Neural cell (in vitro differentiated cells): ENCODE measurements around the gene NDOR1. TPM values are rescaled to one million over a fixed set of nuclear protein-coding genes. Genes with fewer than 3 reads are reported as not detected.
"Not testable (repeated sequence)": the region's sequence is repeated elsewhere in the genome, so short reads cannot be mapped to it uniquely, and the experiment has no call there.

ENCODE experiments used
- H2AFZ ChIP-seq: fragments of 200-600, 300-800 bp; sonication (generic), shearing (Covaris generic); 2 replicates; pipeline ENCODE4 v1.6.0; 2014; ENCODE audit warnings: low read depth, mild to moderate bottlenecking, antibody characterized with exemption, low read length, moderate library complexity
- H3F3A ChIP-seq: fragments of 200-600 bp; shearing (Covaris generic); 2 replicates; pipeline ENCODE4 v1.6.1; 2016; ENCODE audit warnings: mild to moderate bottlenecking, moderate library complexity, mixed read lengths, antibody characterized with exemption, low read length; ENCODE audit not compliant: insufficient read depth, poor library complexity, severe bottlenecking
- H3K27ac ChIP-seq: fragments of 200-600, 300-800 bp; sonication (generic), shearing (Covaris generic); 2 replicates; pipeline ENCODE4 v1.5.1; 2014; ENCODE audit warnings: mild to moderate bottlenecking, low read length, moderate library complexity
- H3K27me3 ChIP-seq: fragments of 300-800, 200-600 bp; sonication (generic), shearing (Covaris generic); 2 replicates; pipeline ENCODE4 v1.6.0; 2014; ENCODE audit warnings: mild to moderate bottlenecking, low read depth, low read length, moderate library complexity; ENCODE audit not compliant: insufficient read depth
- H3K36me3 ChIP-seq: fragments of 300-800, 200-600 bp; sonication (generic), shearing (Covaris generic); 2 replicates; pipeline ENCODE4 v1.5.1; 2014; ENCODE audit warnings: mild to moderate bottlenecking, antibody characterized with exemption, low read length, moderate library complexity; ENCODE audit not compliant: insufficient read depth
- H3K4me2 ChIP-seq: fragments of 300-800, 200-600 bp; sonication (generic), shearing (Covaris generic); 2 replicates; pipeline ENCODE4 v1.6.0; 2014; ENCODE audit warnings: mild to moderate bottlenecking, low read length
- H3K4me3 ChIP-seq: fragments of 300-800, 200-600 bp; sonication (generic), shearing (Covaris generic); 2 replicates; pipeline ENCODE4 v1.5.1; 2014; ENCODE audit warnings: mild to moderate bottlenecking, low read length, moderate library complexity
- H3K79me2 ChIP-seq: fragments of 200-600 bp; shearing (Covaris generic); replicated peaks from 2 replicates; pipeline ENCODE4 v1.6.0; 2014; ENCODE audit warnings: mild to moderate bottlenecking, low read length, moderate library complexity; ENCODE audit not compliant: insufficient read depth
- H3K9ac ChIP-seq: fragments of 300-800, 200-600 bp; sonication (generic), shearing (Covaris generic); 2 replicates; pipeline ENCODE4 v1.6.1; 2016; ENCODE audit warnings: mild to moderate bottlenecking, low read length, mixed read lengths
- H3K9me2 ChIP-seq: fragments of 200-600 bp; shearing (Covaris generic); 2 replicates; pipeline ENCODE4 v1.6.1; 2016; ENCODE audit warnings: mild to moderate bottlenecking, low read length, mixed read lengths; ENCODE audit not compliant: insufficient read depth
- H3K9me3 ChIP-seq: fragments of 200-600, 300-800 bp; sonication (generic), shearing (Covaris generic); 2 replicates; pipeline ENCODE4 v1.6.1; 2016; ENCODE audit warnings: mild to moderate bottlenecking, mixed run types, low read length, moderate library complexity, mixed read lengths
- H4K20me1 ChIP-seq: fragments of 200-600 bp; shearing (Covaris generic); 2 replicates; pipeline ENCODE4 v1.6.1; 2016; ENCODE audit warnings: mild to moderate bottlenecking, mixed run types; ENCODE audit not compliant: insufficient read depth
- EP300 ChIP-seq: fragments of 450-650 bp; conservative IDR thresholded peaks from 2 replicates; pipeline ENCODE4 v1.6.1; 2014; ENCODE audit warnings: antibody characterized with exemption, mild to moderate bottlenecking, moderate library complexity; ENCODE audit not compliant: poor library complexity, severe bottlenecking
- EZH2 ChIP-seq: fragments of 200-600, 300-800 bp; shearing (Covaris generic), sonication (generic); IDR thresholded peaks from 2 replicates; pipeline ENCODE4 v1.6.1; 2014; ENCODE audit warnings: antibody characterized with exemption, low read length, borderline replicate concordance, mild to moderate bottlenecking; ENCODE audit not compliant: insufficient read depth, poor library complexity, severe bottlenecking
- MXI1 ChIP-seq: fragments of 450-650 bp; conservative IDR thresholded peaks from 2 replicates; pipeline ENCODE4 v1.6.1; 2014; ENCODE audit warnings: antibody characterized with exemption, mild to moderate bottlenecking; ENCODE audit not compliant: poor library complexity, severe bottlenecking
- POLR2AphosphoS5 ChIP-seq: IDR thresholded peaks from 2 replicates; pipeline ENCODE4 v1.6.1; 2012
- RAD21 ChIP-seq: fragments of 450-650 bp; conservative IDR thresholded peaks from 2 replicates; pipeline ENCODE4 v1.6.1; 2014; ENCODE audit warnings: antibody characterized with exemption, mild to moderate bottlenecking, moderate library complexity
- REST ChIP-seq: IDR thresholded peaks from 2 replicates; pipeline ENCODE4 v1.6.1; 2012; ENCODE audit warnings: borderline replicate concordance
- SMC3 ChIP-seq: fragments of 450-650 bp; conservative IDR thresholded peaks from 2 replicates; pipeline ENCODE4 v1.6.1; 2014; ENCODE audit warnings: antibody characterized with exemption, mild to moderate bottlenecking, moderate library complexity; ENCODE audit not compliant: poor library complexity
- TAF1 ChIP-seq: IDR thresholded peaks from 2 replicates; pipeline ENCODE4 v1.6.1; 2012; ENCODE audit warnings: low read depth
- polyA plus RNA-seq: library from polyadenylated mRNA; depleted of rRNA; stranded (reverse); fragments of >200 nt; gene quantifications from 2 replicates; pipeline ENCODE4 v1.2.3, GENCODE V29; 2014
- TF ChIP-seq, protein P1 (sequence below): fragments of 450-650 bp; IDR thresholded peaks from 2 replicates; pipeline ENCODE4 v1.5.1; 2014; ENCODE audit warnings: antibody characterized with exemption, mild to moderate bottlenecking, moderate library complexity; ENCODE audit not compliant: poor library complexity, severe bottlenecking

Gene NDOR1
- polyA plus RNA-seq, 1 donor from 2014 or later = 18.2 TPM

- Histone ChIP-seq H3K79me2 (peaks cover 14% of the 10 kb centered on the region), H3K27me3 (no peaks in the 10 kb centered on the region), H3K9me2 (no peaks in the 10 kb centered on the region), H3K4me2 (no peak overlapping the region), H3K36me3 (no peaks in the 10 kb centered on the region), H3K4me3 (no peak overlapping the region), H3F3A (no peaks in the 10 kb centered on the region), H3K9ac (no peak overlapping the region), H3K27ac (no peak overlapping the region), H4K20me1 (no peaks in the 10 kb centered on the region), H3K9me3 (no peaks in the 10 kb centered on the region), H2AFZ (no peak overlapping the region)
- TF ChIP-seq EP300 (no peak), RAD21 (no peak), EZH2 (no peak), TAF1 (no peak), SMC3 (no peak), MXI1 (no peak), POLR2AphosphoS5 (no peak)
- TF ChIP-seq, protein P1, sequence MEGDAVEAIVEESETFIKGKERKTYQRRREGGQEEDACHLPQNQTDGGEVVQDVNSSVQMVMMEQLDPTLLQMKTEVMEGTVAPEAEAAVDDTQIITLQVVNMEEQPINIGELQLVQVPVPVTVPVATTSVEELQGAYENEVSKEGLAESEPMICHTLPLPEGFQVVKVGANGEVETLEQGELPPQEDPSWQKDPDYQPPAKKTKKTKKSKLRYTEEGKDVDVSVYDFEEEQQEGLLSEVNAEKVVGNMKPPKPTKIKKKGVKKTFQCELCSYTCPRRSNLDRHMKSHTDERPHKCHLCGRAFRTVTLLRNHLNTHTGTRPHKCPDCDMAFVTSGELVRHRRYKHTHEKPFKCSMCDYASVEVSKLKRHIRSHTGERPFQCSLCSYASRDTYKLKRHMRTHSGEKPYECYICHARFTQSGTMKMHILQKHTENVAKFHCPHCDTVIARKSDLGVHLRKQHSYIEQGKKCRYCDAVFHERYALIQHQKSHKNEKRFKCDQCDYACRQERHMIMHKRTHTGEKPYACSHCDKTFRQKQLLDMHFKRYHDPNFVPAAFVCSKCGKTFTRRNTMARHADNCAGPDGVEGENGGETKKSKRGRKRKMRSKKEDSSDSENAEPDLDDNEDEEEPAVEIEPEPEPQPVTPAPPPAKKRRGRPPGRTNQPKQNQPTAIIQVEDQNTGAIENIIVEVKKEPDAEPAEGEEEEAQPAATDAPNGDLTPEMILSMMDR = no peak
Observed at GRCh38 chr9:137237759-137238726, 32.5 kb downstream of the NDOR1 start.

DNA sequence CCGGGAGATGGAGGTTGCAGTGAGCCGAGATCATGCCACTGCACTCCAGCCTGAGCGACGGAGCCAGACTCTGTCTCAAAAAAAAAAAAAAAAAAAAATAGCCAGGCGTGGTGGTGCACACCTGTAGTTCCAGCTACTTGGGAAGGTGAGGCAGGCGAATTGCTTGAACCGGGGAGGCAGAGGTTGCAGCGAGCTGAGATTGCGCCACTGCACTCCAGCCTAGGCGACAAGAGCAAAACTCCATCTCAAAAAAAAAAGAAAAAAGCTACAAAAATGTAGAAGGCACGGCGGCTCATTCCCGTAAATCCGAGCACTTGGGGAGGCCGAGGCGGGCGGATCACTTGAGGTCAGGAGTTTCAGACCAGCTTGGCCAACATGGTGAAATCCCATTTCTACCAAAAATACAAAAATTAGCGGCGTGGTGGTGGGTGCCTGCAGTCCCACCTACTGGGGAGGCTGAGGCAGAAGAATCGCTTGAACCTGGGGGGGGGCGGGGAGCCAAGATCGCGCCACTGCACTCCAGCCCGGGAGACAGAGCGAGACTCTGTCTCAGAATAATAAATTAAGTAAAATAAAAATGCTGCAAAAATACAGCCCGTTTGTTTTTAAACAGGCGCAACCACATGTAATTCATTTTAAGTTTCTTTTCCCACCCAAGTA lies 34.2 kb downstream of the NDOR1 start:
- H3K9me2 ChIP-seq, H3K27me3 ChIP-seq, H3F3A ChIP-seq, H2AFZ ChIP-seq, H3K36me3 ChIP-seq, H4K20me1 ChIP-seq, H3K9me3 ChIP-seq: not testable (repeated sequence)
- Histone ChIP-seq H3K79me2 (peaks cover 14% of the 10 kb centered on the region), H3K4me2 (peak overlapping the region; percentile 62), H3K27ac (peak overlapping the region; percentile 89), H3K9ac (peak overlapping the region; percentile 90), H3K4me3 (peak overlapping the region; percentile 96)

DNA sequence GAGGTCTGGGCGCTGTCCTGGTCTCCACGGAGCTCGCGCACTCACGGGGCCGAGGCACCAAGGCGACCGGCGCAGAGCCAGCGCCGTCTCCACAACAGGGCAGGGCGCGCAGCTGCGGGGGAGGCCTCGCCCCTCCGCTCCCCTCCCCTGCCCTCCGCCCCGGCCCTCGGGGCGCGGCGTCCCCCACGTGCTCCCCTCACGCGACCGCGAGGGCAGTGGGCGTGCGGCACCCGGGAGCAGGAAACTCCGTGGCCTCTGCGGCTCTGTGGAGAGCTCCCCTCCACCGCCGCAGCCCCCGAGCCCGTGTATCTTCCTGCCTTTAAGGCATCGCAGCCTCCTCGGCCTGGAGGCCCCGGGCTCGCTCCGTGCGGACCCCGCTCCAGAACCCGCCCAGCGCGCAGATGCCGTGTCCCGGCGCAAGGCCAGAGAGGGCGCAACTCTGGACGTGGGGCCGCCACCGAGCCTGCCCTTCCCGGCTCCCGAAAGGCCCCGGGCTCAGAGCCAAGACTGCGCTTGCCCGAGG lies 34.9 kb downstream of the NDOR1 start:
- Histone ChIP-seq H3K9me3 (no peaks in the 10 kb centered on the region), H3K4me2 (peak overlapping the region; percentile 62), H3K4me3 (peak overlapping the region; percentile 96), H4K20me1 (no peaks in the 10 kb centered on the region), H2AFZ (peak overlapping the region; percentile 80), H3K27me3 (no peaks in the 10 kb centered on the region), H3K27ac (peak overlapping the region; percentile 89), H3K36me3 (no peaks in the 10 kb centered on the region), H3F3A (no peaks in the 10 kb centered on the region), H3K9me2 (no peaks in the 10 kb centered on the region), H3K79me2 (peaks cover 14% of the 10 kb centered on the region), H3K9ac (peak overlapping the region; percentile 90)
- TF ChIP-seq, protein P1 = no peak
- peak; percentile 91 for TF ChIP-seq MXI1
- TF ChIP-seq EP300 = peak; percentile 16
- TF ChIP-seq TAF1 = no peak
- no peak for TF ChIP-seq EZH2
- peak; percentile 75 for TF ChIP-seq POLR2AphosphoS5
- TF ChIP-seq REST = no peak
- no peak for TF ChIP-seq SMC3
